GM12865 (cell line): ENCODE measurements around the gene MGMT.

ENCODE experiments used
- DNase-seq: peaks from one replicate; pipeline ENCODE4 v3.0.0; 2010; ENCODE audit warnings: low read depth
- H3K4me3 ChIP-seq: 2 replicates; pipeline ENCODE4 v1.5.1; 2011; ENCODE audit warnings: mild to moderate bottlenecking, low read depth, low read length, control low read depth
- CTCF ChIP-seq: IDR thresholded peaks from 2 replicates; pipeline ENCODE4 v1.5.1; 2011; ENCODE audit warnings: low read length, control low read depth, low read depth, inconsistent platforms; ENCODE audit not compliant: insufficient read depth; ENCODE audit errors: missing control alignments

The MGMT gene

DNA sequence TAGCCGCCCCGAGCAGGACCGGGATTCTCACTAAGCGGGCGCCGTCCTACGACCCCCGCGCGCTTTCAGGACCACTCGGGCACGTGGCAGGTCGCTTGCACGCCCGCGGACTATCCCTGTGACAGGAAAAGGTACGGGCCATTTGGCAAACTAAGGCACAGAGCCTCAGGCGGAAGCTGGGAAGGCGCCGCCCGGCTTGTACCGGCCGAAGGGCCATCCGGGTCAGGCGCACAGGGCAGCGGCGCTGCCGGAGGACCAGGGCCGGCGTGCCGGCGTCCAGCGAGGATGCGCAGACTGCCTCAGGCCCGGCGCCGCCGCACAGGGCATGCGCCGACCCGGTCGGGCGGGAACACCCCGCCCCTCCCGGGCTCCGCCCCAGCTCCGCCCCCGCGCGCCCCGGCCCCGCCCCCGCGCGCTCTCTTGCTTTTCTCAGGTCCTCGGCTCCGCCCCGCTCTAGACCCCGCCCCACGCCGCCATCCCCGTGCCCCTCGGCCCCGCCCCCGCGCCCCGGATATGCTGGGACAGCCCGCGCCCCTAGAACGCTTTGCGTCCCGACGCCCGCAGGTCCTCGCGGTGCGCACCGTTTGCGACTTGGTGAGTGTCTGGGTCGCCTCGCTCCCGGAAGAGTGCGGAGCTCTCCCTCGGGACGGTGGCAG lies at the start of gene MGMT:
TSS of gene MGMT (plus strand) at position 539 of the 656 bp plus-strand sequence.
- peak within 1 kb of the TSS; percentile 78 for H3K4me3 ChIP-seq
- DNase-seq = peak; percentile 96
- TF ChIP-seq CTCF = no peak

DNA sequence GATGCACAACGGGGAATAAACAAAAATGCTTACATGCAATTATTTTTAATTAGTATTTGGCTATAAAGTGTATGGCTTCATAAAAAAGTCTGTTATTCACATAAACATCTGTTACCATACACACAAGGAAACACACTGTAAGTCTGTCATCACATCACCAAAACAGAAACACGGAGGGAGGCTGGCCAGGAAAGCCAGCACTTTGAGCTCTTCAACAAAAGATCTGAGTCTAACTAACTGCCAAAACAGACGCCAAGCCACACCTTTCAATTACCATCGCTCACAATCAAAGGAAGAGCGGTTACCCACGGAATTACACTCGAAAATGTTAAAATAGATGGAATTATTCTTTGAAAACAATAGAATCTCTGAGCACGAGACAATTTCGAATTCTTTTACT lies 49.2 kb upstream of the MGMT start:
- no peak for TF ChIP-seq CTCF
- DNase-seq = no peak
- no peak overlapping the region for H3K4me3 ChIP-seq

GRCh38 chr10:129418496-129419225 lies 48.4 kb upstream of the MGMT start:
- no peak for TF ChIP-seq CTCF
- DNase-seq = no peak
- no peak overlapping the region for H3K4me3 ChIP-seq

DNA sequence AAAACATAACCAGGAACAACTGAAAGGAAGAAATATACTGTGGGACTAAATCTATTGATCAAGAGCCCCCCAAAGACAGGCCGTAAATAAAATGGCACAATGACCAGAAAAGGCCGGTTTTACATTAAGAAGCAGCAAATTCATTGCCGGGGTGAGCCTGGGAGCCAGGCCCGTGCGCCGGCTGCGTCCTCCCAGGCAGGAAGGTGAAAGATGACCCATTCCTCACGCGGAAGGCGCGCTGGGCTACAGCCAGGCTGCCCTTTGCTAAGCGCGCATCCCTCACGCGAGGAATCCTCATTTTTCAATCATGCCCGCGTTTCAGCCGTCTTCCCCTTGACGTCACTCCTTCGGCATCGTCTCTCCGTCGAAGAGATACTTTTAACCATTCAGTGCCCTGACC lies 47.6 kb upstream of the MGMT start:
- no peak for TF ChIP-seq CTCF
- no peak for DNase-seq
- H3K4me3 ChIP-seq = no peak overlapping the region

DNA sequence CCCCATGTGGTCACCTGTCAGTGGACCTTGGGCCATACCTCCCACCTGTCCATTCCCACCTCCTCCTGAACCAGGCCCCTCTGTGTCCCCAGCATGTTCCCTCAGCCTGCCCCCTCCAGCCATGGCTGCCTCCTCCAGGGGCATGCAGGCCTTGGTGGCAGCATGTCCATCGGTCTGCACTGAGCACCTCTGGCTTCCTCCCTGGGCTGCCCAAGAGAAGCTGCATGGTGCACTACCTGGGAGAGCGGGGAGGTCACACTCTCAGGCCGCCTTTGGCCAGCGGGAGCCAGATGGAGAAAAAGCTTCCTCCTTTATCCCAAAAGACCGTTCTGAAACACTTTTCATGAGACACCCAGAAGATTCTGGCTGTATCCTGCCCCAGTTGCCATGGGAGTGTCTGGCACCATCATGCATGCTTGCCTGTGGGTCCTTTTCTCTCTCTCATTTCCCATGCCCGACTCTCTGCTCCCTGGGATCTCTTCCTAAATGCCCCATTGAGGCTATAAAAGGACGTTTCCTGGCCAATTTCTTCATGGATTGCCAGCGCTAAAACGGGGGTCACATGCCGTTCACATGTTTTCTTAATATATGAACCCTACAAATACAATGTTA lies 45.5 kb upstream of the MGMT start:
- TF ChIP-seq CTCF = no peak
- no peak overlapping the region for H3K4me3 ChIP-seq
- DNase-seq = no peak

GRCh38 chr10:129424978-129425377 lies 42.1 kb upstream of the MGMT start:
- no peak for DNase-seq
- H3K4me3 ChIP-seq = no peak overlapping the region
- no peak for TF ChIP-seq CTCF

- DNase-seq = no peak
- no peak for TF ChIP-seq CTCF
- no peak overlapping the region for H3K4me3 ChIP-seq
Observed at GRCh38 chr10:129426606-129427005, 40.4 kb upstream of the MGMT start.
